ENCODE data around the gene CLEC10A.

CLEC10A gene

DNA sequence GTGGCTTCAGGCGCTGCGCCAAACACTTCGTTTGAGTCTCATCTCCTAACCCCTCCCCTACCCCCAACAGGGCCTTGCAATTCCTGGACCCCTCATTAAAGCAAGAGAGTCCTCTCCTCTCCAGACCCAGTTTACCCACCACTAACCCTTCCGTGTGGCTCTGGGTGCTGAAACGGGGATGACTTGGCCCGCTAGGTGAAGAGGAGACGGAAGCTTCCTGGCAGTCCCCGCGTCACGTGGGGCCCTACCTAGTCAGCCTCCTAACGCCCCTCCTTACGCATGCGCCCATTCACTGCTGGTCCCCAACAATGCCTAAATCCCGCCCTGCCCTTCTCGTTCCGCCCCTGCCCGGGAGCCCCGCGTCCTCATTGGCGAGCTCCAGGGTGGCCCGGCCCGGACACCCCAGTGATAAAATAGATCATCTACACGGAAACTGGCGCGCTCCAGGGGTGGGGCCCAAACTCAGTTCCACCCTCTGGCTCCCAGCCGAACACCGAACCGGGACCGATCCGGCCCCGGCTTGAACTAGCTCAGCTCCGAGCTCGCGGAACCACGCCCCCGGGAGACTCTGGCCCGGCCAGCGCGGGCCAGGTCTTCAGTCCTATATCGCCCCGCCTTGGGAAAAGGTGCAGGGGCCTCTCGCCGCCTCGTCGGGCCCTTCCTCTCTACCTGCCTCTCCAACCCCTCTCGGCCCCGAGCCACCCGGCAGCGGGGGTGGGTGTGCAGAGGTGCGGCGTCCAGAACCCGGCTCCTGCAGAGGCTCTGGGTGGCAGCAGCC, 44.3 kb downstream of the CLEC10A start, which contains the start of gene SLC16A13:
Gene SLC16A13, plus strand, starts transcription at position 425 of the 778 bp plus-strand sequence. CDS start 368 bp downstream, outside the sequence.
- DNase-seq, result peak; percentile 97

GRCh38 chr17:7034955-7035590, 45.0 kb downstream of the CLEC10A start:
- no peak for DNase-seq

GRCh38 chr17:7029659-7030058, 50.4 kb downstream of the CLEC10A start:
- DNase-seq, result peak; percentile 11

DNA sequence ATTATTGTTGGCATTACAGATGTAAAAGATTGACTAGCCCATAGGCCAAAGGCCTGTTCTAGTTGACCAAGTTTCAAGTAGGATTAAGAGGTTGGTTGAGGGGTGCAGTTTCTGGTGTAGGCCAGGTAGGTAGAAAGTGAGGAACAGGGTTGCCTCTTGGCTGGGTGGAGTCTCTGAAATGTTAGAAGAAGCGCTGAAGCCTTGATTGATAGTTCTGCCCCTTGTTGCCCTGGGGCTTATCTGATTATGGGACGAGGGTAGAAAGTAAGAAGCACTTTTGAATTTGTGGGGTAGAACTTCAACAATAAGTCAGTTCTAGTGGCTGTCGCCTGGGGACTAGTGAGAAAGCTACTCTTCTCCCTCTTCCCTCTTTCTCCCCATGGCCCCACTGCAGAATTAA, 51.0 kb downstream of the CLEC10A start:
- DNase-seq, result no peak

DNA sequence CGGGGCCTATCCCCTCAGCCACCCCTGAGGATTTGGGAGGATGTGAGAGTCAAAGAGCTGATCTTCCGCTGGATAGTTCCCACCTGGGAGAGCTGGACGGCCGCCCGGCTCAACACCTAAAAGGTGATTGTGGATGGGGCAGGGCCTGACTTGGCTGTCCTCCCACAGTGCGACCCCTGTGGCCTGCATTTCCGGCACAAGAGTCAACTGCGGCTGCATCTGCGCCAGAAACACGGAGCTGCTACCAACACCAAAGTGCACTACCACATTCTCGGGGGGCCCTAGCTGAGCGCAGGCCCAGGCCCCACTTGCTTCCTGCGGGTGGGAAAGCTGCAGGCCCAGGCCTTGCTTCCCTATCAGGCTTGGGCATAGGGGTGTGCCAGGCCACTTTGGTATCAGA, 52.7 kb downstream of the CLEC10A start:
- no peak for DNase-seq

DNA sequence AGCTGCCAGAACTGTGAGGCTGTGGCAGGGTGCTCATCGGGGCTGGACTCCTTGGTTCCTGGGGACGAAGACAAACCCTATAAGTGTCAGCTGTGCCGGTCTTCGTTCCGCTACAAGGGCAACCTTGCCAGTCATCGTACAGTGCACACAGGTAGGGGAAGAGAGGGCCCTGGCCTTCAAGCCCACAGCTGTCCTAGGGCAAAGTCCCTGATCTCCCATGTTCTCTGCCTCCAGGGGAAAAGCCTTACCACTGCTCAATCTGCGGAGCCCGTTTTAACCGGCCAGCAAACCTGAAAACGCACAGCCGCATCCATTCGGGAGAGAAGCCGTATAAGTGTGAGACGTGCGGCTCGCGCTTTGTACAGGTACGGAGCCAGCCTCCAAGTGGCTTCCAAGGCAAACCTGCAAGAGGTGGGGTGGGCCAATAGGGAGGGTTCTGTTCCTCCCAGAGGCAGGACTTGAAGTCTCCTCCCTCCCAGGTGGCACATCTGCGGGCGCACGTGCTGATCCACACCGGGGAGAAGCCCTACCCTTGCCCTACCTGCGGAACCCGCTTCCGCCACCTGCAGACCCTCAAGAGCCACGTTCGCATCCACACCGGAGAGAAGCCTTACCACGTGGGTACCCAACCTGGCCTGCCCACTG, 53.5 kb downstream of the CLEC10A start:
- no peak for DNase-seq

DNA sequence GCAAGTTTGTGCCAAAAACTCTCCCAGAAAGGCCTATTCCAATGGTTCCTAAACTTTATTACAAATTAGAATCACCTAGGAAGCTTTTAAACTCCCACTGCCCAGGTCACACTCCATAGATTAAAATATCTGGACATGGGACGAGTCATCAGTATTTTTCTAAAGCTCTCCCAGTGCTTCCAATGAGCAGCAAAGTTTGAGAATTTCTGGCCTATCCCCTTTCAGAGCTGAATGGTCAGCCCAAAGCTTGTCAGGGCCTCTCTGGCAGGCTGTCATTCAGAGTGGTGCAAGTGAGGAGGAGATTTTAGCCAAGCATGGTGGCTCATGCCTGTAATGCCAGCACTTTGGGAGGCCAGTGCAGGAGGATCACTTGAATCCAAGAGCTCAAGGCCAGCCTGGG, 54.8 kb downstream of the CLEC10A start:
- DNase-seq, result no peak
